GM18951 (cell line): ENCODE results near the gene TMC1.

ENCODE experiments used
- POLR2A ChIP-seq: IDR thresholded peaks from 4 replicates; pipeline ENCODE4 v1.6.1; 2011; ENCODE audit warnings: mild to moderate bottlenecking; ENCODE audit not compliant: insufficient read length, insufficient read depth; ENCODE audit errors: extremely low read depth
- in situ Hi-C: fragments of 300-500 bp; cut with MboI; formaldehyde crosslinking; loops from one replicate; pipeline ENCODE4 v1.12.0; 2022; ENCODE audit warnings: low sequenced_read_pairs, mixed read lengths, inconsistent platforms; ENCODE audit not compliant: unreplicated experiment

TMC1 gene

GRCh38 chr9:72589667-72590521 is 68.5 kb downstream of the TMC1 start:
- in situ Hi-C loops: loop anchor here (5.0 to 25.0 kb wide), 2 partner anchors 298 to 553 kb away; no protein-coding TSS in a partner anchor
- no peak for TF ChIP-seq POLR2A

DNA sequence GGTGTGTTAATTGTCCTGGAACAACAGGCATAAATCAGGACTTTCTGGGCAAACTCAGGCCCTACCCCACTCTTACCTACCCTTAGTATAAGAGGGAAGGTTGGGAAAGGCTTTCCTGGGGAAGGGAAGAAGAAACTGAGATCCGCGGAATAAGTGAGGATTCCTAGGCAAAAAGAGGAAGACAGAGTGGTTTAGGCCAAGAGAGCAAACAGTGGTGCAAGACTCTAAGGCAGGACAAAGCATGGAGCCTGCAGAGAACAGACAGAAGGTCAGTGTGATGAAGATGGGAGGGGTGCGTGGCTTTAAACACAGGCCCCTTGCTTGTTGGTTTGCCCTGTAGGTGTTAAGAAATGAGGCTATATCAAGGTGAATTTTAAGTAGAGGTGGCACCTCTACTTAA is 69.4 kb downstream of the TMC1 start:
- TF ChIP-seq POLR2A: no peak

DNA sequence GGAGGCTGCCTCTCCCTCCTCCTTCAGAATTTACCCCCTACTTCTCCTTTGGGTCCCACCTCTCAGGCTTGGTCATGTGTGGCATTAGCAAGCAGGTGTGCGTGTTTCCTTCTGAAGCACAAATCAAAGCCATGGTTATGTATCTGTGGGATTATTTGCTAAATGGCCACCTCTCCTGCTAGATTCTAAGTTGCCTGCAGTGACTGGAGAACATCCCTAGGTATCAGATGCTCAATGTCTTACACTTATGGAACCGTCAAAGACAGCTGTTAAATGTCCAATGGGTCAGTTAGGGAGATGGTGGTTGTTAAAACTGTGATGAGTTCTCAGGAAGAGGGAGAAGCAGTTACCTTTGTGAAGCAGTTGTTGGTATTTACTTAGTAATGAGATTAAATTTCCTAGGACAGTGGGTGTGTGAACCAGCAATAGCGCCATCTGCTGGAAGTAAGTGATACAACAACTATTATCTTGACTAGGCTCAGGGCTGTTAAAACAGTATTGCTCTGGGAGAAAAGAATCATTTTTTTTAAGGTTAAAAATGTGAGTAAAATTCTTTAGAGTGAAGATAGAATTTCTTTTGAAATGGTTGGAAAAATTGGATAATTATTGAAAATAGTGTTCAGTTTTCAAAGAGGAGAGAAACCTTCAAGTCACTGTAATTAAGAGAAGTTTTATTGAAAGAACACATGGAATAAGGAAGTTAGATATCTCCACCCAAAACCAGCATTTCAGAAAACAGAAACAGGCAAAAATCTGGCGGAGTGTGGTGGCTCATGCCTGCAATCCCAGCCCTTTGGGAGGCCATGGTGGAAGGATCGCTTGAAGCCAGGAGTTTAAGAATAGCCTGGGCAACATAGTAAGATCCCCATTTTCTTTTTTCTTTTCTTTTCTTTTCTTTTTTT is 71.3 kb downstream of the TMC1 start:
- no peak for TF ChIP-seq POLR2A
- in situ Hi-C loops: loop anchor here (5.0 to 25.0 kb wide), 2 partner anchors 300 to 555 kb away; no protein-coding TSS in a partner anchor

More for the DNA sequence above, 69.4 kb downstream of the TMC1 start:
- in situ Hi-C loops: loop anchor here (5.0 to 25.0 kb wide), 2 partner anchors 299 to 554 kb away; no protein-coding TSS in a partner anchor

DNA sequence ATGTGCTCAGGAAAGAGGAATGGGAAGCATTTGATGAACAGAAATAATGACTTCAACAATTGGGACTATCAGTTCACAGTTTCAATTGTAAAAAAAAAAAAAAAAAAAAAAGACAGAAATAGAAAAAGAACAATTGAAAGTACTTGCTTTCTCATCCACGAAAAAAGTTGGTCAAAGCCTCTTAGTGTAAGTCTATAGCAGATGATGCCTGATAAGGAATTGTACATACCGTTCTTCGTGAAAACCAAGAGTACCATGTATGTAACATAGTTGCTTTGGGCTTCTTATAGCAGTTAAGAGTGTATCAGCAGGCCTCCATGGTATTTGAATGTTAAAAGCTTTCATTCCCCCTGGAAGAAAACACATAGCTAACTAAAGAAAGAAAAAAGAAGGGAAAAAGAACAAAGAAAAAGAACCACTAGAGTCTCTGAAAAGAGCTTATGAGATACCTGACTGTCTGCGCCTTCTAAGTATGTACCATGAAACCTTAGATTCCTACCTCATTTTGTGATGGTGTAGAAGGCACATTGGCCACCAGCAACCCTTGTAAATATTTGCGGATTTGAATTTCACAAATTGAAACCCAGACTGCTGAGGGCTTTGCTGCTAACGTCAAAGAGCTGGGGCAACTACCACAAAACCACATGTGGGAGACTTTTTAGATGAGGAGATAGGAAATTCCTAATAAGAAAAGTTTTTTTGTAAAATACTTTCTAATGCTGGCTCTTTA is 75.2 kb downstream of the TMC1 start:
- in situ Hi-C loops: loop anchor here (25.0 kb wide), 1 partner anchor 559 kb away; no protein-coding TSS in a partner anchor

DNA sequence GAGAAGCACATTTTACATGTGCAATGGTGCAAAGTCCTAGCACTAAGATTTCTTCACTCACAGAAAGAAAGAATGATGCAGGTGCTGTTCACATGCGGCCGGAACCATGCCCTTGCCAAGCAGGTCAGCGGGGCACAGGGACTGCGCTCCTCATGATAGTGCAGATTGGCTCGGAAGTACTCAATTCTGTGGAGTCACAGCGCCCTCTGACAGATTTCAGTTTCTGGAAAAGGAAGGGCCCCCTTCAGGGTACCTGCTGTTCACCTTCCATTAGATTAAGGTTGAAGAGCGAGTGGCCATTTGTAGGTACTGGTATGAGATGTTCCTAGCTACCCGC is 75.7 kb downstream of the TMC1 start:
- in situ Hi-C loops: loop anchor here (25.0 kb wide), 1 partner anchor 560 kb away; no protein-coding TSS in a partner anchor
- no peak for TF ChIP-seq POLR2A

More for the DNA sequence above, 75.2 kb downstream of the TMC1 start:
- no peak for TF ChIP-seq POLR2A

DNA sequence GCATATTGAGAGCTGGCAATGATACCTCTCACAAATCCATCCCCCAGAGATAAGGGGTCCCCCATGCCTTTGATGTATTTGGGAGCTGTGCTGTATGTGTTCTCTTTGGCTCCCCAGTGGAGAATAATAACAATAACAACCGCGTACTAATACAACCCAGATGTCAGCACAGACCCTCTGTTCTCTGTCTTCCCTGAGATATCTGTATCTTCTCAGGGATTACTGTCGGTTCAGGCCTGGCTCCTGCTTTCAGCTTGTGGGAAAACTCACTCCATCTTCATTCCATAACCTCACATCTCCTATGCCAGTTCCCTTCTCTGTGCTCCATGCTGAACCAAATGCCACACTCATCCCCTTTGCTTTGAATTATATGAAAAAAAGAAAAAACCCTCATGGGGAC is 76.2 kb downstream of the TMC1 start:
- in situ Hi-C loops: loop anchor here (25.0 kb wide), 1 partner anchor 560 kb away; no protein-coding TSS in a partner anchor
- no peak for TF ChIP-seq POLR2A

- no peak for TF ChIP-seq POLR2A
- in situ Hi-C loops: loop anchor here (25.0 kb wide), 1 partner anchor 561 kb away; no protein-coding TSS in a partner anchor
These were observed 77.2 kb downstream of the TMC1 start for GRCh38 chr9:72598639-72599038.

DNA sequence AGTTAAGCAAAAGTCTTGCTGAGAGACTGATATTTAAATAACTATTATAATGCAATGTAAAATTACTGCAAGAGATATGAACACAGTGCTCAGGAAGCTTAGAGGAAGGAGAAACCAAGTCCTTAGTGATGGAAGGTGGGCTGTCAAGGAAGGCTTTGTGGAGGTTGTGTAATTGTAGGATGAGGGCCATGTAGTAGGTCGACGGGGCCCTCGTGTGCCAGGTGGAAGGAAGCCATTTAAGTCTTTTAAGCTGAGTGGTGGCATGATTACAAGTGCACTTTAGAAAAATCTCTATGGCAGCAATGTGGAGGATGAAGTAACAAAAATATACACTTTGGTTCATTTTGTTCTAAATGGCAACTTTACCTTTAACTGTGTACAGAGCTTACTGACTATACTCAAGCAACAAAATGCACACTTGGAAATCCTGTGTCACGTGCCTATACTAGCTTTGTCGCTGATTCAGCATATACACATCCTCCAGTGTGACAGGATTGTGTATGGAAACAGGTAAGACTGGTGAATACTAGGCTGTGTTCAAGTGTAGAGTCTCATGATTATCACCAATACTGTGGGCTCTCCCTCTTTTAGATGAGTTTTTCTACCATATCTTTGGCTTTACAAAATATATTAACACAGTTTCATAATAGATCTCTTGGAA is 78.6 kb downstream of the TMC1 start:
- in situ Hi-C loops: loop anchor here (25.0 kb wide), 1 partner anchor 563 kb away; no protein-coding TSS in a partner anchor
- TF ChIP-seq POLR2A: no peak

DNA sequence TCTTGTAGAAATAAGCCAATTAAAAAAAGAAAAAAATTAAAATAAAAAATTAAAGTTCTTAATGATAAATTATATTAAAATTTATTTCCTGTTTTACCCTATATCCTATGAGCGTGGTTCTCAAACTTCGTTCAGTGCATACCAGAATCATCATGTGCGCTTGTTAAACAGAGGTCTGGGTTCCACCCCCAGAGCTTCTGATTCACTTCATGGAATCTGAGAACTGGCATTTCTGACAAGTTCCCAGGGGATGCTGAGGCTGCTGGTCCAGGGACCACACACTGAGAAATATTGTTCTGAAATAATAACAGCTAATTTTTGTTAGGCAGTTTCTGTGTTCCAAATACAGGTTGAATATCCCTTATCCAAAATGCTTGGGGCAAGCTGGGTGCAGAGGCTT is 79.3 kb downstream of the TMC1 start:
- TF ChIP-seq POLR2A: no peak
- in situ Hi-C loops: no loop called here

DNA sequence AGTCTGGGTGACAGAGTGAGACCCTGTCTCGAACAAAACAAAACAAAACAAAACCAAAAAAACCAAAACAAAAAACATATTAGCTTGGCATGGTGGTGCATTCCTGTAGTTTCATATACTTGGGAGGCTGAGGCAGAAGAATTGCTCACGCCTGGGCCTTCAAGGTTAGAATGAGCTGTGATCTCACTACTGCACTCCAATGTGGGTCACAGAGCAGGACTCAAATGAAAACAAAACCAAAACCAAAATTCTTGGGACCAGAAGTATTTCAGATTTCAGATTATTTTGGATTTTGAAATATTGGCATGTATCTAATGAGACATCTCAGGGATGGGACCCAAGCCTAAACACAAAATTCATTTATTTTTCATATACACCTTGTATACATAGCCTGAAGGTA is 80.2 kb downstream of the TMC1 start:
- in situ Hi-C loops: no loop called here
- no peak for TF ChIP-seq POLR2A

- TF ChIP-seq POLR2A: no peak
- in situ Hi-C loops: no loop called here
These were observed 91.0 kb downstream of the TMC1 start for GRCh38 chr9:72612449-72612848.

DNA sequence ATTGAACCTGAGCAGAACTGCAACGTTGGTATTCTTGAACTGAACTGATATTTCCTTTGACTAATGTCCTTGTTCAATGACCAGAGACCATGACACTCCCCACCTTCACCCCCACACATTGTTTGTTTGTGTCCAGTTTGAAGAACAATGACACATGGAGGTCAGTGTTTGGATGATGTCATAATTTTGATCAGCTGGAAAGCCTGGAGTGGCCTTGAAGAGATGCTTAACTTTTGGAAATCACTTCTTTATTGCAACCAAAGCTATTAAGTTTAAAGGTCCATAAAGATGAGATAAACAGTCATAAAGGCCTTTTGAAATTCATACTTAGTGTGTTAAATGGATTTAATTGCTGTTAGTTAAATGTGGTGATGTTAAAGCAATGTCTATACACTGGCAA is 92.7 kb downstream of the TMC1 start:
- TF ChIP-seq POLR2A: no peak
- in situ Hi-C loops: no loop called here
